SK-N-DZ (cell line): ENCODE measurements around the gene BMPER.

ENCODE experiments used
- DNase-seq: peaks from one replicate; pipeline ENCODE4 v3.0.0-alpha.2; 2015; ENCODE audit warnings: low spot score

Gene BMPER

GRCh38 chr7:33921216-33921938 is 16.0 kb downstream of the BMPER start:
- DNase-seq, result no peak

GRCh38 chr7:33922820-33923219 is 17.5 kb downstream of the BMPER start:
- no peak for DNase-seq

DNA sequence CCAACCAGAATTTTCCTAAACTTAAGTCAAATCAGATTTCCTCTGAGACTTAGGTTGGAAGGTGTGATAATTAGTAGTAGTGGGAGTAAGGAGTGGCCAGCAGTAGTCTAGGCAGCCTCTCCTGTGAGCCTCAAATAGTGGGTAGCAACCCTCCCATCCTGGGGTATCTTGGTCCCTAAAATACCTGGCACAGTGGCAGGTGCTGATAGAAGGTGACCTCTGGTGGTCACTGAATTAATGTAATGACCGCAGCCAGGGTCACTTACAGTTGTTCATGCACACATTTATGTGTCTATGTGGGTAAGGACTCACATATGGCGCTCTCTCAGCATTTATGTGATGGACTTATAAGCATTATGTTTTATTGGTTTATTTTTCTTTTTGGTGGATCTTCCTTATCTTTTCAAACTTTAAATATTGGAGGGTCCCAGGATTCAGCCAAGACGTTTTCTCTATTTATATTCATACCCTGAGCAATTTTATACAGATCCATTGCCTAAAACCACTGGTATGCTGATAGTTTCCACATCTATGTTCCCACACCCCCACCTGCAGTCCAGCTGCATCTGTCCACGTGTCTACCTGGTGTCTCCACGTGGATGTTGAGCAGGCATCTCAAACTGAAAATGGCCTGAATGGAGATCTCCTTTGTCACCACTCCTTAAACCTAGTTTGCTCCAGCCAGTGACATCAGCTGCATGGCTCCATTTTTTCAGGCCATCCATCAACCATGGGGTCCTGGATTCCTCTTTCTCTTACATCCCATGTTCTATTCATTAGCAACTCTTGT is 18.3 kb downstream of the BMPER start:
- no peak for DNase-seq

DNA sequence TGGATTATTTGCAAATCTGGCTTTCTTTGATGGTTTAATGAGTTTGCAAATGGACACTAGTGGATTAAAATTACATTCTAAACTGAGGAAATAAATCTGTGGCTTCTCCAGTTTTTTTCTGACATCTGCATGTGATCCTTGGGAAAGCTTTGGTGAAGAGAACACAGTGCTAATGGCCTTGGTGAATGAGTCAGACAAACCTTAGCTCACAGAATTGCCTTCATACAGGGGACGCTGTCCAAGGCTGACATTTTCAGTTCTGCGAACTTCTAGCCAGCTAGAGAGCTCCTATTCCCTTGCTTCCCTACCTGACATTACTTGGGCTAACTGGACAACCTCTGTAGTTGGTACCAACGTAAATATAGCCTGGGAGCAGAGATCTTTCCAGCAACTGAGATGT is 21.2 kb downstream of the BMPER start:
- DNase-seq, result no peak

GRCh38 chr7:33928986-33929385 is 23.6 kb downstream of the BMPER start:
- DNase-seq, result no peak

DNA sequence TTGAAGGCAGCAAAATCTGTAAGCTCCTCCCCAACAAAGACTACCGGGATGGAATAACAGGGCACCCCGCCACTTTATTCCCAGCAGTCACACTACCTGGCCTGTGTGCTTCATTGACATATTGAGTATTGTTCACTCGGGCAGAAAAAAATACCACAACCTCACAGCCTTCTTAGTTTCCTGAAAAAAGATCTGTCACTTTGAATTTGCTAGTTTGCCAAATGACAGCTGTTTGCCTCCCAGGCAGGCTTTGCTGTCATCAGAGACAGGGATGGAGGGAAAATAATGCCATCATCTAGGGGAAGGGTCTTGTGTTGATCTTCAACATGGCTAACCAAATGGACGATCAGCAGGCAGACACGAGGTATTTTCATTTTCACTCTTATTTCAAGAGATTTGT is 26.9 kb downstream of the BMPER start:
- no peak for DNase-seq

GRCh38 chr7:33932832-33933468 is 27.6 kb downstream of the BMPER start:
- peak; percentile 74 for DNase-seq

DNA sequence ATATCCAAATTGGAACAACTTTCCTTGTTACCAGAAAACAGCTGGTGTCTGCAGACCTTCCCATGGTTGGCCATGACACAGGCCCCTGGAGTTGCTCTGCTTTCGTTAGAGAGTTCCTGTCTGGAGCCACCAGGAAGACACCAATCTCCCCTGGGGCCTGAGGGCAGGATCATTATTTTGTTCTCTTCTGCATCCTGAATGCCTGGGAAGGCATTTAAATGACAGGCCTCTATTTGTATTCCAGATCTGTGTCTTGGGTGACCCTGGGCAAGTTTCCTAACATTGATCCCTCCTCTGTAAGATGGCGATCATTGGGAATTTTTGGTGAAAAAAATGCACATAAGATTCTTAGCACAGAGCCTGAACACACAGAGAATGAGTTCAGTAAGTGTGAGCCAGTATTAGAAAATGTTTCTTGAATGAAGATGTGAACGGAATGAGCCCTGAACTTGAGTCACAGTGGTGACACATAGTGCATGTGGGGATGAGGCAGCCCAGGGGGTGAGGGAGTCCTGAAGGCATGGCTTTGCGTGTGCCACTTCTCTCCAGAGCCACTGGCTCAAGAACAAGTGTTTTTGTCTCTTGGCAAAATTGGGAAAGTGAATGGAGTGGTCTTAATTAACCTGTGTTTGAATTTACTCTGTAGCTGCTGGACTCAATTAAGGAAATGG is 28.4 kb downstream of the BMPER start:
- DNase-seq, result no peak

DNA sequence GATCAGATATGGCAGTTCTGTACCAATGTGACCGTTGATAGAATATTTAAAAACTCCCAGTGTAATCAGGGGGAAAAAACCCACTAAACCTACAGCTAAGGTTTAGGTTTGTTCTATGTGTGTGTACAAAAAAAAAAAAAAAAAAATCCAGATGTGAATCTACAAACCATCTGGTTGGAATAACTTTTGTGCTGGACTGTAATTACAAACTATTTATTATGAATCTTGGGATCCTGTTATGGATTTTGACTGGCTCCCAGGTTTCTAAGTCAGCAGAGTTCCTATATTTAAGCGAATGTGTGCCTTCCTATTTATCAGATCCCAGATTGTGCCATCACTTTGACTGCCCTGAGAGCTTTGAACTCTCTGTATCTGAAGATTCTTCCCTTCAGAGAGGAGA is 29.1 kb downstream of the BMPER start:
- no peak for DNase-seq

DNA sequence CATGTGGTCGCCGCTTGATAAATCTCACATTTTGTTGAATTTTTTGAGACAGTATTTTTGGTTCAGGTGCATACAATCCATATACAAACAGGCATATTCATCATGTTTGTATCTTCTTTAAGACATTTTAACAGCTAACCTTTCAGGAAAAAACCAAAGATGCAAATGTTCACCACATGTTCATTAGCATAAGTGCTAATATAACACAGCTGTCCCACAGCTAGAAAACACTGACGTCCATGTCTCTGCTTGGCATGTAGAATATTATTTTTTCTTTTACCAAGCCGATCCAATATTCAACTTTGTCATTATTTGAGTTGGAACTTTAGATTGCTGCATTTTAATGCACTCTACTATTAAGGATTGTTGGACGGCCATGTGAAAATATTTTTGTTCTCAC is 31.2 kb downstream of the BMPER start:
- DNase-seq, result no peak

GRCh38 chr7:33937871-33938270 is 32.5 kb downstream of the BMPER start:
- no peak for DNase-seq

DNA sequence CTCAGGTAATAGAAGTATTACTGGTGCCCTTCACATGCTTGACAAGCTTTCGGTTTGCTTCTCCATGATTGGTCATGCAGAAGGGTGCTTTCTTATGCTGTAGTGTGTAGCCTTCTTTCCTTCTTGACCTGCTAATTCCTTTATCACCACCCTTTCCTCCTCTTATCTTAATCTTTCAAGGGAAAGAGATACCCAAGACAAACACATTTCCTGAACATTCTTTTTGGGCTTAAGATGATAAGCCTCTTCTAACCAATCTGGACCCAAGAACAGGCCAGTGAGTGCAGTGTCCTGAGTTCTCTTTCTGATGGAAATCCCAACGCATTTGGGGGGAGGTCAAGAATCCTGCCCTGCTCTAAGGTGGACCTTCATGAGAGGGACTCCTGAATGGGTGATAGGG is 33.8 kb downstream of the BMPER start:
- no peak for DNase-seq

DNA sequence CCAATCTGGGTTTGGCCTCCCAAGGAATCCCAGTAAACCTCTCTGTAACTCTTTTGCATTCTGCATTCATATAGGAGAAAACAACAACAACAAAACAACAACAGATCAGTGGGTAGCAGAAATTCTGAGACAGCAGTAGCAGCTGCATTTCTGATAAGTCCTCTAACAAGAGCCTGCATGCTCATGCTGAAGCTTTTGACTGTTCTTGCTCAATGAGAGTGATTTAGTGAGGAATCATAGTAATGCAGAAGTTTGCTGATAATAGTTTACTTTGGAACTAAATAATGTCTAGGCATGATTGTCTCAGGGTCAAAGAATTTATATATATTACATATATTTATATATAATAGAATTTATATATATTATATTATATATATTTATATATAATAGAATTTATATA is 35.2 kb downstream of the BMPER start:
- DNase-seq, result no peak

GRCh38 chr7:33941418-33941817 is 36.1 kb downstream of the BMPER start:
- no peak for DNase-seq

DNA sequence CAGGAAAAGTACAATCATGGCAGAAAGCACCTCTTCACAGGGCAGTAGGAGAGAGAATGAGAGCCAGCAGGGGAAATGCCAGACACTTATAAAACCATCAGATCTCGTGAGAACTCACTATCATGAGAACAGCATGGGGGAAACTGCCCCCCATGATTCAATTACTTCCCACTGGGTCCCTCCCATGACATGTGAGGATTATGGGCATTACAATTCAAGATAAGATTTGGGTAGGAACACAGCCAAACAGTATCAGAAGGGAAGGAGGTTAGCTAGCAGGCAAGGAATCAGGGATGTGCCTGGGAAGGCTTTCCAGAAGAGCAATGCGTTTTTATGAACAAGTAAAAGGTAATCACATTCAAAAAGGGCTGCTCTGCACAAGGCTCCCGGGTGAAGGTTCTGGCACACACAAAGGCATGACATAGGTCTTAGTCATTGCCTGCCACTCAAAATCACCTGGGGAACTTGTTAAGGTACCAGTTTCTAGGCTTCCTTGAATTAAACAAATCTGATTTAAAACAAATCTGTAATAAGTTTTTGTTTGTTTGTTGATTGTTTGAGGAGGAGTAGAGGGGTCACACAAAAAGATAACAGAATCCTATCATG is 40.9 kb downstream of the BMPER start:
- no peak for DNase-seq

GRCh38 chr7:33950047-33950714 is 44.8 kb downstream of the BMPER start:
- no peak for DNase-seq

GRCh38 chr7:33952824-33953223 is 47.5 kb downstream of the BMPER start:
- peak; percentile 9 for DNase-seq

DNA sequence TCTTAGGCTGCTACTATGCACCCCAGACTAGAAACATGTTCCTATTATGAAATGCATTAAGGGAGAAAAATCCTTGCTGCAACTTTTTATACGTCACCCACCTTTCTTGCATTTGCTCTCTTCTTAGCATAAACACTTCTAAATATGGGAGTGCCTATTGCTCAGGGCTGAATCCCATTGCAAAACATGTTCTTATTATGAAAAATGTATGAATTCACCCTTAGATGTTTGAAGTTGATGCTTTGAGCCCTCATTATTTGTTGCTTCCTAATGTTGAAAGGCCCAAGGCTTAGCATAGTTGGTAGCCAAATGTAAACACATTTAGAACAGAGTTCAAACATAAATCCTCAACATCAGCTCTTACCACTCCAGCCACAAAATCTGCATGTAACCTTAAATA is 52.8 kb downstream of the BMPER start:
- no peak for DNase-seq

- DNase-seq, result no peak
These were observed 54.3 kb downstream of the BMPER start for GRCh38 chr7:33959676-33960075.

DNA sequence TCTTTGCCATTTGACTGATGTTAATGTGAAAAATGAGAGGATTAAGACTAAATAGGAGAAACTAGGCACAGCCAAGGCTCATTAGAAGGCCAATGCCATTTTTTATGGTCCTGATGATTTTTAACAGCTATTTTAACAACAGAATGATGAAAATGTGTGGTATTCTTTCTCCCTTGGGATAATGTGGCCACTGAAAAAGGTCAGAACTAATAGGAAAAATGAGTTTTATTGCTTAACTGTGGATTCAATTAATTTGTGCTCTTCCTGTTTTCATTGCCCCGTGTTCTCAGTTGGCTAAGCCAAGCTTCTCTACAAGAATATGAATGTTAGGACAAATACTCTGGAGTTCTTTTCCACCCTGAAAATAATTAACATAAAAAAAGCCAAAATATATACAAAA is 56.6 kb downstream of the BMPER start:
- no peak for DNase-seq
